BLaER1 (cell line): ENCODE data around the gene SND1.

ENCODE experiments used
- H3K27ac ChIP-seq: shearing (Covaris generic); formaldehyde crosslinking; 2 replicates; pipeline ENCODE4 v1.8.1; 2022
- H3K27me3 ChIP-seq: shearing (Covaris generic); formaldehyde crosslinking; 2 replicates; pipeline ENCODE4 v1.8.1; 2022
- H3K36me3 ChIP-seq: shearing (Covaris generic); formaldehyde crosslinking; 2 replicates; pipeline ENCODE4 v1.8.1; 2022
- H3K4me1 ChIP-seq: shearing (Covaris generic); formaldehyde crosslinking; 2 replicates; pipeline ENCODE4 v1.8.1; 2022
- H3K4me2 ChIP-seq: shearing (Covaris generic); formaldehyde crosslinking; 2 replicates; pipeline ENCODE4 v1.8.1; 2022
- H3K4me3 ChIP-seq: shearing (Covaris generic); formaldehyde crosslinking; 2 replicates; pipeline ENCODE4 v1.8.1; 2022
- H3K9ac ChIP-seq: shearing (Covaris generic); formaldehyde crosslinking; 2 replicates; pipeline ENCODE4 v1.8.1; 2022
- H3K9me3 ChIP-seq: shearing (Covaris generic); formaldehyde crosslinking; 2 replicates; pipeline ENCODE4 v1.8.1; 2022
- H4K20me1 ChIP-seq: shearing (Covaris generic); formaldehyde crosslinking; 2 replicates; pipeline ENCODE4 v1.8.1; 2022
- Cebpa-rat ChIP-seq: shearing (Covaris generic); IDR thresholded peaks from 2 replicates; pipeline ENCODE4 v1.8.1; 2022

The SND1 gene

DNA sequence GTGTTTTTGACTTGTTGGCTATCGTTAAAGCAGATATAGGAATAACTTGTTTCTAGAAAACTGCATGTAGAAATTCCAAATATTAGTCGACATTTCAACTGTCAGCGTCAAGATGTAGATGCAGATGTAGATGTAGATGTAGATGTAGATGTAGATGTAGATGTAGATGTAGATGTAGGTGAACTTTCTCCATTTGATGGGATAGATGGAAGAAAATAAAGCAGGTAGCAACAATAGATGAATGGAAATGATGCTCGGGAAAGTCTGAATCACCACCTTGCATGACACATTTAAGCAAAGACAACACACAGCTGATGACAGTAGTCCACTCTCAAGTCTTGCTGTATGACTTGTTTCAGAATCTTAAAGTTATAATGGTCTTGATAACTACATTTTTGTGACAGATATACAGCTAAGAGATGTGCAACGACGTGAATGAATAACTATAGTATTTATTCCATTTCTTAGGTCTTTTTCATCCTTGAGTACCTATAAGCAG lies 53.5 kb downstream of the SND1 start:
- Histone ChIP-seq H3K4me2 (no peak overlapping the region), H3K27me3 (no peaks in the 10 kb centered on the region), H4K20me1 (peaks cover 24% of the 10 kb centered on the region), H3K27ac (no peak overlapping the region), H3K4me3 (no peak overlapping the region), H3K9ac (no peak overlapping the region), H3K4me1 (no peaks in the 10 kb centered on the region), H3K36me3 (peaks cover 98% of the 10 kb centered on the region), H3K9me3 (peaks cover 11% of the 10 kb centered on the region)
- no peak for TF ChIP-seq Cebpa-rat

DNA sequence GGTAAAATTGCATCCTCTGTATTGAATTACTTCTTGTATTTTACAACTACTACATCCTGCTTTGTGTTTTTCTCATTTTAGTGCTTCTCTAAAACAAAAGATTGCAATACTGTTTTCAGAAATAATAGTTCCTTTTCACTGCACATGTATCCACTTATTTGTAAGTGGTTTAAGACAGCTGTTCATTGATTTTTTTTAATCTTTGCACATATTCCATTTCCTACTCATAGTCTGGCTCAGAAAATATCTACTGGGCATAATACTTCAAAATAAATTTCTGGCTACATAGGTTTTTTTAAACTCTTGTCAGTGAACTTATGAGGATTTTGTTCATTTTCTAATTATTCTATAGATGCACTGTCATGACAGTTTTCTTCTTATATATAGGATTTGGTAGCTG lies 54.8 kb downstream of the SND1 start:
- TF ChIP-seq Cebpa-rat, result no peak
- Histone ChIP-seq H3K4me2 (no peak overlapping the region), H3K4me3 (no peak overlapping the region), H4K20me1 (peaks cover 24% of the 10 kb centered on the region), H3K9ac (no peak overlapping the region), H3K27me3 (no peaks in the 10 kb centered on the region), H3K9me3 (peaks cover 23% of the 10 kb centered on the region), H3K36me3 (peaks cover 98% of the 10 kb centered on the region), H3K4me1 (no peaks in the 10 kb centered on the region), H3K27ac (no peak overlapping the region)

DNA sequence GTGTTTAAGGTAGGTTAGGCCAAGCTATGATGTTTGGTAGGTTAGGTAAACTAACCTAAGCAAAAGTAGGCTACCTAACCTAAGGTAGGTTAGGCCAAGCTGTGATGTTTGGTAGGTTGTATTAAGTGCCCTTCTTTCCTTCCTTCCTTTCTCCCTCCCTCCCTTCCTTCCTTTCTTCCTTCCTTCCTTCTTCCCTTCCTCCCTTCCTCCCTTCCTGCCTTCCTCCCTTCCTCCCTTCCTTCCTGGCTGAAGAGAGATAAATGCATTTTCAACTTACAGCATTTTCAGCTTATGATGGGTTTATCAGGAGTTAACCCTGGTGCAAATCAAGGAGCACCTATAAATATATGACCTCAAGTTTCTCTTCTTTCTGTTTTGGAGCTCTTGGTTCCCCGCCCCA lies 56.2 kb downstream of the SND1 start:
- H4K20me1 ChIP-seq, result peaks cover 24% of the 10 kb centered on the region
- H3K27me3 ChIP-seq, result no peaks in the 10 kb centered on the region
- H3K27ac ChIP-seq, result no peak overlapping the region
- no peak overlapping the region for H3K4me2 ChIP-seq
- H3K36me3 ChIP-seq, result peaks cover 98% of the 10 kb centered on the region
- H3K4me1 ChIP-seq, result no peaks in the 10 kb centered on the region
- H3K4me3 ChIP-seq, result no peak overlapping the region
- no peak for TF ChIP-seq Cebpa-rat
- no peak overlapping the region for H3K9ac ChIP-seq
- peaks cover 32% of the 10 kb centered on the region for H3K9me3 ChIP-seq

DNA sequence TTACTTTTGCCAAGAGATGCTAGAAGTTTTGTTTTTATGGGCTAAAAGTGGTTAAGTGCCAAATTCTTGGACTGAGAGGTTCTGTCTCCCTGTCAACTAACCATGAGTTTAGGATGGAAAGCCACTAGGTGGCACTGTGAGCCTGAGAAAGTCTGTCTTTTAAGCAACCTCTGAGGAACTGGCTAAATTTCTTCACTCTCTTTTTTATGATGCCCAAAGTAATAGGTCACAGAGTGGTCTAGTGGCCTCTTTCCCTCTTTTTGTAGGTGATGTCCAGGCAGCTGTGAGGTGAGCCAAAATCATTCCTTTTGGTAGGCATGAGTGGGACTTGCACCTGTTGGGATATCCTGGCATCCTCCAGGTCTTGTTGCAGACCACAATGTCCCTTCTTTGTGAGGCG lies 56.8 kb downstream of the SND1 start:
- Histone ChIP-seq H3K4me3 (no peak overlapping the region), H3K4me1 (no peaks in the 10 kb centered on the region), H4K20me1 (peaks cover 23% of the 10 kb centered on the region), H3K9me3 (peaks cover 32% of the 10 kb centered on the region), H3K9ac (no peak overlapping the region), H3K36me3 (peaks cover 98% of the 10 kb centered on the region), H3K27ac (no peak overlapping the region), H3K27me3 (no peaks in the 10 kb centered on the region), H3K4me2 (no peak overlapping the region)
- TF ChIP-seq Cebpa-rat, result no peak

- TF ChIP-seq Cebpa-rat, result no peak
- Histone ChIP-seq H3K9me3 (peaks cover 32% of the 10 kb centered on the region), H3K4me1 (no peaks in the 10 kb centered on the region), H3K4me2 (no peak overlapping the region), H3K27me3 (no peaks in the 10 kb centered on the region), H4K20me1 (peaks cover 8% of the 10 kb centered on the region; the same call in 1 of the 2 replicates), H3K36me3 (peaks cover 98% of the 10 kb centered on the region), H3K9ac (no peak overlapping the region), H3K4me3 (no peak overlapping the region), H3K27ac (no peak overlapping the region)
Observed at GRCh38 chr7:127710635-127711034, 58.6 kb downstream of the SND1 start.

DNA sequence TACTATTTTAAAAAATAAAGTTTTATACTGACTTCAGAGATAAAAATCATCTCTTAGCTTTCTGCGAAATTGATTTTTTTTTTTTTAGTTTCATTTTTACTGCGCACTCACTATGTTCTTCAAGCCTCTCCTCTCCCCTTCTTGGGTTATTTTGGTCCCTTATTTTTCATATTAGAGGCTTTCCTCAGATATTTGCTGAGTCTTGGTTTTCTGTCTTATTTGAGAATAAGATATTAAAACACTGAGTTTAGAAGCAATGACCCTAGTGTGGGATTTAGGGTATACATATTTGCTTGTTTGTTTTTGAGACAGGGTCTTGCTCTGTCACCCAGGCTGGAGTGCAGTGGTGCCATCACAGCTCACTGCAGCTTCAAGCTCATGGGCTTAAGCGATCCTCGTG lies 59.9 kb downstream of the SND1 start:
- no peaks in the 10 kb centered on the region for H3K27me3 ChIP-seq
- no peaks in the 10 kb centered on the region for H3K4me1 ChIP-seq
- no peak overlapping the region for H3K4me3 ChIP-seq
- peaks cover 19% of the 10 kb centered on the region; the same call in 1 of the 2 replicates for H4K20me1 ChIP-seq
- peaks cover 32% of the 10 kb centered on the region for H3K9me3 ChIP-seq
- peaks cover 98% of the 10 kb centered on the region for H3K36me3 ChIP-seq
- no peak overlapping the region for H3K27ac ChIP-seq
- H3K9ac ChIP-seq, result no peak overlapping the region
- no peak for TF ChIP-seq Cebpa-rat
- H3K4me2 ChIP-seq, result no peak overlapping the region

- no peaks in the 10 kb centered on the region for H3K4me1 ChIP-seq
- H3K36me3 ChIP-seq, result peaks cover 95% of the 10 kb centered on the region
- no peak overlapping the region for H3K4me2 ChIP-seq
- H3K27me3 ChIP-seq, result no peaks in the 10 kb centered on the region
- H4K20me1 ChIP-seq, result peaks cover 19% of the 10 kb centered on the region; the same call in 1 of the 2 replicates
- no peak overlapping the region for H3K9ac ChIP-seq
- H3K9me3 ChIP-seq, result peaks cover 32% of the 10 kb centered on the region
- H3K4me3 ChIP-seq, result no peak overlapping the region
- no peak for TF ChIP-seq Cebpa-rat
- H3K27ac ChIP-seq, result no peak overlapping the region
Observed at GRCh38 chr7:127713006-127713405, 61.0 kb downstream of the SND1 start.

GRCh38 chr7:127713758-127714157 lies 61.8 kb downstream of the SND1 start:
- Histone ChIP-seq H3K36me3 (peaks cover 95% of the 10 kb centered on the region), H3K27ac (0 out of 2 replicates have a peak overlapping the region, but pooled peaks have one; percentile 2), H3K4me1 (no peaks in the 10 kb centered on the region), H3K27me3 (no peaks in the 10 kb centered on the region), H3K4me2 (no peak overlapping the region), H3K4me3 (no peak overlapping the region), H4K20me1 (peaks cover 12% of the 10 kb centered on the region; the same call in 1 of the 2 replicates), H3K9me3 (peaks cover 32% of the 10 kb centered on the region), H3K9ac (no peak overlapping the region)
- no peak for TF ChIP-seq Cebpa-rat

DNA sequence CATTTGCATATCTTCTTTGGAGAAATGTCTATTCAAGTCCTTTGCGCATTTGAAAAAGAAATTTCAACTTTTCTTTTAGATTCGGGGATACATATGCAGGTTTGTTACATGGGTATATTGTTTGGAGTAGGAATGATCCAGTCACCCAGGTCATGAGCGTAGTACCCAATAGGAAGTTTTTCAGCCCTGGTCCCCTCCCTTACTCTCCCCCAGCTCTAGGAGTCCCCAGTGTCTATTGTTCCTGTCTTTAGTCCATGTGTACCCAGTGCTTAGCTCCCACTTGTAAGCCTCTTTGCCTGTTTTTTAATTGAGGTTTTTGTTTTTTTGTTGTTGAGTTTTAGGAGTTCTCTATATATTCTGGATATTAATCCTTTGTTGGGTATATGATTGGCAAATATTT lies 63.3 kb downstream of the SND1 start:
- Histone ChIP-seq H3K4me1 (no peaks in the 10 kb centered on the region), H3K36me3 (peaks cover 95% of the 10 kb centered on the region), H3K27ac (no peak overlapping the region), H3K27me3 (no peaks in the 10 kb centered on the region), H3K4me3 (no peak overlapping the region), H3K9ac (no peak overlapping the region), H3K4me2 (no peak overlapping the region), H4K20me1 (peaks cover 12% of the 10 kb centered on the region; the same call in 1 of the 2 replicates), H3K9me3 (peaks cover 24% of the 10 kb centered on the region)
- TF ChIP-seq Cebpa-rat, result no peak

DNA sequence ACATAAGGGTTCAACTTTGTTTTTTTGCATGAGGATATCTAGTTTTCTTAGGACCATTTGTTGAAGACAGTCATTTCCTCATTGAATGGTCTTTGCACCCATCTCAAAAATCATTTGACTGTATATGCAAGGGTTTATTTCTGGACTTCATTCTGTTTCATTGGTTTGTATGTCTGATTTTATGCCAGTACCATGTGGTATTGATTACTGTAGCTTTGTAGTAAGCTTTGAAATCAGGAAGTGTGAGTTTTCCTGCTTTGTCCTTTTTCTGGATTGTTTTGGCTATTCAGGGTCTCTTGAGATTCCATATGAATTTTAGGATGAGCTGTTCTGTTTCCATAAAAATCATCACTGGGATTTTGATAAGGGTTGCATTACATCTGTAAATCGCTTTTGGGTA lies 63.9 kb downstream of the SND1 start:
- Histone ChIP-seq H3K27me3 (no peaks in the 10 kb centered on the region), H3K4me2 (no peak overlapping the region), H3K4me3 (no peak overlapping the region), H3K9me3 (peaks cover 18% of the 10 kb centered on the region), H3K4me1 (no peaks in the 10 kb centered on the region), H4K20me1 (peaks cover 12% of the 10 kb centered on the region; the same call in 1 of the 2 replicates), H3K9ac (no peak overlapping the region), H3K27ac (no peak overlapping the region), H3K36me3 (peaks cover 95% of the 10 kb centered on the region)
- no peak for TF ChIP-seq Cebpa-rat
